Astrocyte (in vitro differentiated cells and primary cell): ENCODE data around the gene IRF3. TPM values are rescaled to one million over a fixed set of nuclear protein-coding genes. Genes with fewer than 3 reads are reported as not detected.
A peak's percentile ranks its signal among the peaks of the same experiment; 100 is the strongest.

Source experiments
- DNase-seq: peaks from one replicate; pipeline ENCODE4 v3.0.0-alpha.2; 2010; ENCODE audit warnings: low read depth
- FAIRE-seq: peaks from 2 replicates; lab custom pipeline; 2011; peaks lifted over from hg19 to GRCh38; lab: Jason Lieb, UNC
- H2AFZ ChIP-seq: 2 replicates; pipeline ENCODE4 v1.6.0; 2012; ENCODE audit warnings: low read depth, low read length, inconsistent platforms
- H3K27ac ChIP-seq: 2 replicates; pipeline ENCODE4 v1.5.1; 2011; ENCODE audit warnings: low read depth, low read length, inconsistent platforms
- H3K27me3 ChIP-seq: 2 replicates; pipeline ENCODE4 v1.6.0; 2011; ENCODE audit warnings: low read length, inconsistent platforms; ENCODE audit not compliant: insufficient read depth
- H3K36me3 ChIP-seq: 2 replicates; pipeline ENCODE4 v1.5.1; 2011; ENCODE audit warnings: low read length, inconsistent platforms; ENCODE audit not compliant: insufficient read depth
- H3K4me1 ChIP-seq: 2 replicates; pipeline ENCODE4 v1.5.1; 2011; ENCODE audit warnings: low read length, inconsistent platforms; ENCODE audit not compliant: insufficient read depth
- H3K4me2 ChIP-seq: 2 replicates; pipeline ENCODE4 v1.6.0; 2012; ENCODE audit warnings: low read length, inconsistent platforms
- H3K4me3 ChIP-seq: 2 replicates; pipeline ENCODE4 v1.5.1; 2011; ENCODE audit warnings: low read depth, mild to moderate bottlenecking, low read length, inconsistent platforms; ENCODE audit not compliant: insufficient read depth
- H3K79me2 ChIP-seq: 2 replicates; pipeline ENCODE4 v1.6.0; 2012; ENCODE audit warnings: mild to moderate bottlenecking, low read length, inconsistent platforms; ENCODE audit not compliant: insufficient read depth
- H3K9ac ChIP-seq: 2 replicates; pipeline ENCODE4 v1.6.0; 2012; ENCODE audit warnings: mild to moderate bottlenecking, low read length, inconsistent platforms
- H3K9me3 ChIP-seq: 2 replicates; pipeline ENCODE4 v1.5.1; 2012; ENCODE audit warnings: low read depth, mild to moderate bottlenecking, low read length, inconsistent platforms; ENCODE audit not compliant: insufficient read depth
- H4K20me1 ChIP-seq: 2 replicates; pipeline ENCODE4 v1.6.0; 2012; ENCODE audit warnings: low read length, inconsistent platforms; ENCODE audit not compliant: insufficient read depth
- H3K27ac Mint-ChIP-seq: one replicate; pipeline ENCODE4 v1.8.0; 2021; ENCODE audit warnings: mild to moderate bottlenecking, mixed read lengths; ENCODE audit not compliant: unreplicated experiment
- H3K27me3 Mint-ChIP-seq: one replicate; pipeline ENCODE4 v1.8.0; 2021; ENCODE audit warnings: low read depth, mixed read lengths; ENCODE audit not compliant: unreplicated experiment
- H3K36me3 Mint-ChIP-seq: one replicate; pipeline ENCODE4 v1.8.0; 2021; ENCODE audit warnings: low read depth, mixed read lengths; ENCODE audit not compliant: unreplicated experiment
- H3K4me1 Mint-ChIP-seq: one replicate; pipeline ENCODE4 v1.8.0; 2021; ENCODE audit warnings: low read depth, mixed read lengths; ENCODE audit not compliant: unreplicated experiment
- H3K4me3 Mint-ChIP-seq: one replicate; pipeline ENCODE4 v1.8.0; 2021; ENCODE audit warnings: mild to moderate bottlenecking, moderate library complexity, mixed read lengths; ENCODE audit not compliant: unreplicated experiment
- H3K9me3 Mint-ChIP-seq: one replicate; pipeline ENCODE4 v1.8.0; 2021; ENCODE audit warnings: mild to moderate bottlenecking, mixed read lengths; ENCODE audit not compliant: unreplicated experiment
- EZH2 ChIP-seq: IDR thresholded peaks from 2 replicates; pipeline ENCODE4 v1.6.1; 2012; ENCODE audit warnings: mild to moderate bottlenecking, low read length, inconsistent platforms; ENCODE audit not compliant: insufficient read depth
- total RNA-seq: library from RNA; stranded (reverse); gene quantifications from 2 replicates; pipeline ENCODE4 v1.2.1, GENCODE V29; 2021
- TF ChIP-seq, protein P1 (sequence below): IDR thresholded peaks from 2 replicates; pipeline ENCODE4 v1.5.1; 2011; ENCODE audit warnings: low read depth, mild to moderate bottlenecking, inconsistent platforms, low read length, moderate library complexity; ENCODE audit not compliant: insufficient read depth

IRF3 gene
- total RNA-seq, 1 donor from 2014 or later = 68.1 TPM

DNA sequence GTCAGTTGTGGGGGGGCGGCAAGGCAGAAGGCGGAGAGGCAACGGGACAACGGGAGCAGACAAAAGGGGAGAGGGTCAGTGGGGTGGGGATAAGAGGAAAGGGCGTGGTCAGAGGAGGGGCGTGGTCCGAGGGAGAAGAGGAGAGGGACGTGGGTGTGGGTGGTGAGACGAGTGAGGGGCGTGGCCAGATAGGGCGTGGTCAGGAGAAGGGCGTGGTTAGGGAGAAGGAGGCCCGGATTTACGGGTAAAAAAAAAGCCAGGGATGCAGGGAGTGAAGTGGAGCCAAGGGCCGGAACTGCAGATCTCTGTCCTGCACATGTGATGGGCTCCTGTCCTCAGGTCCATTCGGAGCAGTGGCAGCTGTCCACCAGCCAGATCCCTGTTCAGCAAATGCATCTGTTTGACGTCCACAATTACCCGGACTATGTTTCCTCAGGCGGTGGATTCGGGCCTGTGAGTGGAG is 46.8 kb upstream of the IRF3 start:
- Histone ChIP-seq H3K27me3 (no peaks in the 10 kb centered on the region), H2AFZ (no peak overlapping the region), H3K4me2 (no peak overlapping the region), H3K36me3 (no peaks in the 10 kb centered on the region), H3K79me2 (no peaks in the 10 kb centered on the region), H3K27ac (no peak overlapping the region), H4K20me1 (no peaks in the 10 kb centered on the region), H3K4me1 (no peaks in the 10 kb centered on the region), H3K9me3 (no peaks in the 10 kb centered on the region), H3K4me3 (no peak overlapping the region), H3K9ac (no peak overlapping the region)
- Mint-ChIP-seq H3K4me3 (no peak overlapping the region), H3K9me3 (peaks cover 9% of the 10 kb centered on the region), H3K4me1 (no peaks in the 10 kb centered on the region), H3K27ac (no peak overlapping the region), H3K36me3 (peaks cover 9% of the 10 kb centered on the region), H3K27me3 (no peaks in the 10 kb centered on the region)
- TF ChIP-seq, protein P1, sequence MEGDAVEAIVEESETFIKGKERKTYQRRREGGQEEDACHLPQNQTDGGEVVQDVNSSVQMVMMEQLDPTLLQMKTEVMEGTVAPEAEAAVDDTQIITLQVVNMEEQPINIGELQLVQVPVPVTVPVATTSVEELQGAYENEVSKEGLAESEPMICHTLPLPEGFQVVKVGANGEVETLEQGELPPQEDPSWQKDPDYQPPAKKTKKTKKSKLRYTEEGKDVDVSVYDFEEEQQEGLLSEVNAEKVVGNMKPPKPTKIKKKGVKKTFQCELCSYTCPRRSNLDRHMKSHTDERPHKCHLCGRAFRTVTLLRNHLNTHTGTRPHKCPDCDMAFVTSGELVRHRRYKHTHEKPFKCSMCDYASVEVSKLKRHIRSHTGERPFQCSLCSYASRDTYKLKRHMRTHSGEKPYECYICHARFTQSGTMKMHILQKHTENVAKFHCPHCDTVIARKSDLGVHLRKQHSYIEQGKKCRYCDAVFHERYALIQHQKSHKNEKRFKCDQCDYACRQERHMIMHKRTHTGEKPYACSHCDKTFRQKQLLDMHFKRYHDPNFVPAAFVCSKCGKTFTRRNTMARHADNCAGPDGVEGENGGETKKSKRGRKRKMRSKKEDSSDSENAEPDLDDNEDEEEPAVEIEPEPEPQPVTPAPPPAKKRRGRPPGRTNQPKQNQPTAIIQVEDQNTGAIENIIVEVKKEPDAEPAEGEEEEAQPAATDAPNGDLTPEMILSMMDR = no peak
- no peak for TF ChIP-seq EZH2
- FAIRE-seq = no peak
- DNase-seq = peak; percentile 14

DNA sequence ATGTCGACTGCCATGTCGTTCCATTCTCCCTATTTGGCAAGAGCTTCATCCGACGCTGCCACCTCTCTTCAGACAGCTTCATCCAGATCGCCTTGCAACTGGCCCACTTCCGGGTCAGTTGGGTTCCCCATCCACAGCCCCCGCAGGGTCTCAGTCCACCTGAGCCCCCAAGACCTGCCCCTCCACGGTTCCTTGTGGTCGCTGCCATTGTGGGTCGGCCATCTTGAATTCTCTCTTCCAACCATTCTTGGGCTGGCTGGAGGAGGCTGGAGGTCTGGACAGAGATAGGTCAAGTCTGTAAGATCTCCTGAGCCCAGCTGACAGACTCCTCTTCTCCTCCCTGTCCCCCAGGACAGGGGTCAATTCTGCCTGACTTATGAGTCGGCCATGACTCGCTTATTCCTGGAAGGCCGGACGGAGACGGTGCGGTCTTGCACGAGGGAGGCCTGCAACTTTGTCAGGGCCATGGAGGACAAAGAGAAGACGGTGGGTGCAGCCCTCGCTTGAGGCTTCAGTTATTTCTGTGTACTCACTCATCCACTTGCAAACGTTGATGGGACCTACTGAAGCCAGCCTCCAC is 44.8 kb upstream of the IRF3 start:
- H3K79me2 ChIP-seq = no peaks in the 10 kb centered on the region
- H3K9me3 ChIP-seq = no peaks in the 10 kb centered on the region
- peak overlapping the region; percentile 0 for H2AFZ ChIP-seq
- Mint-ChIP-seq H3K27ac (no peak overlapping the region), H3K27me3 (no peaks in the 10 kb centered on the region), H3K9me3 (peaks cover 9% of the 10 kb centered on the region), H3K4me1 (no peaks in the 10 kb centered on the region), H3K36me3 (peaks cover 14% of the 10 kb centered on the region), H3K4me3 (peak overlapping the region; percentile 45)
- H3K36me3 ChIP-seq = no peaks in the 10 kb centered on the region
- no peak for TF ChIP-seq EZH2
- TF ChIP-seq, protein P1 = no peak
- no peak overlapping the region for H3K9ac ChIP-seq
- no peaks in the 10 kb centered on the region for H3K27me3 ChIP-seq
- H4K20me1 ChIP-seq = no peaks in the 10 kb centered on the region
- no peak overlapping the region for H3K27ac ChIP-seq
- no peaks in the 10 kb centered on the region for H3K4me1 ChIP-seq
- H3K4me3 ChIP-seq = no peak overlapping the region
- DNase-seq (peak; percentile 50), FAIRE-seq (no peak)
- no peak overlapping the region for H3K4me2 ChIP-seq

DNA sequence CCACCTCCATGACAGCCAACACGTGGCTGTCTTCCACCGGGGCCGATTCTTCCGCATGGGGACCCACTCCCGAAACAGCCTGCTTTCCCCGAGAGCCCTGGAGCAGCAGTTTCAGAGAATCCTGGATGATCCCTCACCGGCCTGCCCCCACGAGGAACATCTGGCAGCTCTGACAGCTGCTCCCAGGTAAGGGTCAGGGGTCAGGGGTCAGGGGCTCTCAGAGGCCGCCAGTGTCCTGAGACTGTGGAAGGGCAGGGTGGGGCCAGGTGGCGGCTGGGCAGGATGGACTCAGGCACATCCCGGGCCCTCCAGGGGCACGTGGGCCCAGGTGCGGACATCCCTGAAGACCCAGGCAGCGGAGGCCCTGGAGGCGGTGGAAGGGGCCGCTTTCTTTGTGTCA is 40.3 kb upstream of the IRF3 start:
- H2AFZ ChIP-seq = no peak overlapping the region
- no peak overlapping the region for H3K4me3 ChIP-seq
- H3K79me2 ChIP-seq = no peaks in the 10 kb centered on the region
- no peak overlapping the region for H3K9ac ChIP-seq
- no peak for TF ChIP-seq EZH2
- TF ChIP-seq, protein P1 = no peak
- peaks cover 5% of the 10 kb centered on the region for H3K9me3 Mint-ChIP-seq
- no peaks in the 10 kb centered on the region for H3K4me1 Mint-ChIP-seq
- DNase-seq (no peak), FAIRE-seq (no peak)
- H3K27ac ChIP-seq = no peak overlapping the region
- H3K4me1 ChIP-seq = no peaks in the 10 kb centered on the region
- H3K9me3 ChIP-seq = no peaks in the 10 kb centered on the region
- H4K20me1 ChIP-seq = no peaks in the 10 kb centered on the region
- H3K27me3 ChIP-seq = no peaks in the 10 kb centered on the region
- peaks cover 14% of the 10 kb centered on the region for H3K36me3 Mint-ChIP-seq
- no peaks in the 10 kb centered on the region for H3K27me3 Mint-ChIP-seq
- no peaks in the 10 kb centered on the region for H3K36me3 ChIP-seq
- H3K27ac Mint-ChIP-seq = no peak overlapping the region
- H3K4me3 Mint-ChIP-seq = no peak overlapping the region
- H3K4me2 ChIP-seq = no peak overlapping the region
